ENCODE results near the gene KRTAP3-1.

KRTAP3-1 gene

DNA sequence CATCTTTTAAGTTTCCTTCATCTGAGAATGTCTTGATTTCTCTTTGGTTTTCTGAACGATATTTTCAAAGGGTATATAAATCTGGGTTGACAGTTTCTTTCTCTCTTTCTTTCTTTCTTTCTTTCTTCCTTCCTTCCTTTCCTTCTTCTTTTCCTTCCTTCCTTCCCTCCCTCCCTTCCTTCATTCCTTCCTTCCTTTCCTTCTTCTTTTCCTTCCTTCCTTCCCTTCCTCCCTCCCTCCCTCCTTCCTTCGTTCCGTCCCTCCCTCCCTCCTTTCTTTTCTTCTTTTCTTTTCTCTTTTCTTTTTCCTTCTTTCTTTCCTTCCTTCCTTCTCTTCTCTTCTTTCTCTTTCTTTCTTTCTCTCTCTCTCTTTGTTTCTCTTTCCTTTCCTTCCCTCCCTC, 34.6 kb downstream of the KRTAP3-1 start:
- no peak for DNase-seq

DNA sequence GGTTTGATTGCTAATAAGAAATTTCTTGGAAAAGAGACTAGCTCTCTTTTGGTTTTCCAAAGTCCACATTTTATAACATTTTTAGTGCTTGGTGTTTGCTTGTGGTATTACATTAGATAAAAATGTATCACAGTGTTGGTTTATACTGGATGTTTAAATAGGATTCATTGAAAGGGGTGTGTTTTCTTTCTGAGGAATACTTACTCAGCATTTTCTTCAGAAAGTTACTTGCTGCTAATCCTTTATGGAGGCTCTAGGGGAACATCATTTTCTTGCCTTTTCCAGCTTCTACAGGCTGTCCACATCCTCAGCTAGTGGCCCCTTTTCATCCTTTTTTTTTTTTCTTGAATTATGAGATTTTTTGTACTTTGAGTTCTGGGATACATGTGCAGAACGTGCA, 41.3 kb downstream of the KRTAP3-1 start:
- no peak for DNase-seq

DNA sequence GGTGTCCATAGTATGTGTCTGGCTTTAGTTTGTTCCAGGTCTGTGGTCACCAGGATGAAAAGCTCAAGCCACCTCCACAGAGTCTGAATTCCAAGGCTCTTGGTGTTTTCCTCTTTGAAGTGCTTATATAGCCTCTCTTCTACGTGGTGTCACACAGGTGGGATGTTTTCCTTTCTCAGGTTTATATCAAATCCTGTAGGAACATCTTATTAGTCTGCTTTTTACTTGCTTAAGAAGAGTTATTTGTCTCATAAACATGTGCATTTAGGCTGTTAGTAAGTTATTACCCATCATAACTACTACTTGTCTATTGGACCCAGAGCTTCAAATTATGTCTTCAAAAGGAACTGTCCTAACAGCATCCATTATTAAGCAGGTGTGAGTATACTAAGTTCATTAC, 42.1 kb downstream of the KRTAP3-1 start, which contains the start of gene KRT39:
Gene KRT39 (minus strand): TSS at position 101 of the 400 bp plus-strand sequence. CDS start 92 bp downstream, at position 9.
- DNase-seq, result no peak

DNA sequence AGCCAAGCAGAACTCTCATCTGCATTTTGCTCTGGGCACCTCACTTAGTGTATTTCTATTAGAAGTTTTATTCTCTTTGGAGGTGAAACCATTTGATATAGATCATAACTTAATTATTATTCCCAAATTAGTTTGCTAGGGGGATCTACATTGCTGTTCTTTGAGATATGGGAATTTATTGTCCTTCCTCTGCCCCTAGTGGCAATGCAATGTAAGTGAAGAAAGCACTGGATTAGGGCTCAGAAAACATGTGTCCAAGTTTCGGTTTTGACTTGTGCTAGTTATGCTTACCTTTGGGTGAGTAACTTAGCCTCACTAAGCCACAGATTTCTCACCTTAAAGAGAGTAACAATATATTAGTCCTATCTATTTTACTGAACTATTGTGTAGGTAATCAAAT, 45.1 kb downstream of the KRTAP3-1 start:
- DNase-seq, result no peak

DNA sequence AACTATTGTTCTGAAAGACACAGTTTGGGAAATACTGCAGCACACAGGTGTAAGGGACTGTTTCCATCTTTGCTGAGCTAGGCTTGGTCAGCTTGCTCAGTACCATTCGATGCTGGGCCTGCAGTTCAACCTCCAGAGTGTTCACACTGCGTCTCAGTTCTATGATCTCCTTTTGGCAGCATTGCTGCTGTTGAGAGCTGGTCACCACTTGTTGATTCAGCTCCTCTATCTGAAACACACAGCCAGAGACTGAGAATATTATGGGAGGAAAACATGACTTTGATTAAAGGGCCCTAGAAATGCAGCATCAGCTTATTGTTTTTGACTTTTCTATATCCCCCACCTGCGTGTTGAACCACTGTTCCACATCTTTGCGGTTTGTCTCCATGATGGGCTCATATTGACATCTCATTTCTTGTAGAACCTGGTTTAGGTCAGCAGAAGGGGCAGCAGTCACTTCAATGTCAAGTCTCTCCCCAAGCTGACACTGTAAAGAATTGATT, 46.8 kb downstream of the KRTAP3-1 start:
- DNase-seq, result no peak

DNA sequence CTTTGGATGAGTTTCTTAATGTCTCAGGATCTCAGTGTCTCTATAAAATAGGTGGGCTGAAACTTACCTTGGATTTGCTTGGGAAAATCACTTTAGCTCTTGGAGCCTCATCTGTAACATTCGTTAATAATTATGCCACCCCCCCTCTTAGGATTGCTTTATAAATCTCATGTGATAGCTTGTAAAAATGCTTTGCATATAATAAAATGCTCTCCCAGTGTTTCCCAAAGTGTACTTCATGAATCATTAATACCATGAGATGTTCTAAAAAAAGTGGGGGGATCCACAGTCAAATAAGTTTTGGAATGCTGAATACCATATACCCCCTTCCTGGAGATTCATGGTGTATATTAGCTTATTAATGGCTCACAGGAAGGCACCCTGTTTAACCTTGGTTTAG, 47.3 kb downstream of the KRTAP3-1 start:
- no peak for DNase-seq

DNA sequence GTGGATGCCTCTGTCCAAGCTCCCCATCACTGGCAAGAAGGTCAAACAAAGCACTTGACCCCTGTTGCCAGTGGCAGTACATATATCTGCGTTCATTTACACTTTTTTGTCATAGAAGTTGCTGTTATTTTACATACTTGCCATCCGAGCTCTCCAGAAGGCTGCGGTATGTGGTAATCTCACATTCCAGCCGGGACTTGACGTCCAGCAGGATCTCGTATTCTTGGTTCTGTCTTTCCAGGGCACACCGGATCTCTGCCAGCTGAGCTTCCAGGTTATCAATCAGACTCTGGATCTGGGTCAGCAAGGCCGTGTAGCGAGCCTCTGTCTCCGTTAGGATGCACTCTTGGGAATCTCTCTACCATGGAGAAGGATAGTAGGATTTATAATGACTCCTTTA, 48.8 kb downstream of the KRTAP3-1 start:
- DNase-seq, result no peak
